Fibroblast of lung (primary cell): ENCODE results near the gene FNIP1. TPM values are rescaled to one million over a fixed set of nuclear protein-coding genes. Genes with fewer than 3 reads are reported as not detected.

Experiments
- DNase-seq, 2 donors: peaks; one replicate each; pipeline versions ENCODE4 v3.0.0 to v3.0.0-alpha.2; 2010; ENCODE audit warnings: low read depth in 2 of 2
- H2AFZ ChIP-seq: 2 replicates; pipeline ENCODE4 v1.5.1; 2012; ENCODE audit warnings: low read length, control low read depth, inconsistent platforms
- H3K27ac ChIP-seq: 2 replicates; pipeline ENCODE4 v1.5.1; 2011; ENCODE audit warnings: low read length, control low read depth; ENCODE audit not compliant: insufficient read depth
- H3K27me3 ChIP-seq: 2 replicates; pipeline ENCODE4 v1.5.1; 2011; ENCODE audit warnings: mild to moderate bottlenecking, low read length; ENCODE audit not compliant: control insufficient read depth, insufficient read depth
- H3K36me3 ChIP-seq: 2 replicates; pipeline ENCODE4 v1.5.1; 2011; ENCODE audit warnings: low read length; ENCODE audit not compliant: control insufficient read depth, insufficient read depth
- H3K4me1 ChIP-seq: 2 replicates; pipeline ENCODE4 v1.5.1; 2011; ENCODE audit warnings: low read length; ENCODE audit not compliant: control insufficient read depth, insufficient read depth; ENCODE audit errors: extremely low read depth
- H3K4me2 ChIP-seq: 2 replicates; pipeline ENCODE4 v1.5.1; 2011; ENCODE audit warnings: low read length, control low read depth; ENCODE audit not compliant: insufficient read depth; ENCODE audit errors: extremely low read depth
- H3K4me3 ChIP-seq, 4 experiments: fragments of 200-600 bp in 1 of 4; sonication (generic) in 1 of 4; replicated peaks in 1 of 4; 2 replicates each; pipeline ENCODE4 v1.5.1; 2011 to 2016; ENCODE audit warnings: low read length in 4 of 4, low read depth in 3 of 4, mild to moderate bottlenecking in 3 of 4, control low read depth in 2 of 4, inconsistent platforms in 1 of 4, mixed read lengths in 1 of 4; ENCODE audit not compliant: insufficient read depth in 1 of 4; ENCODE audit errors: control extremely low read depth in 1 of 4
- H3K79me2 ChIP-seq: 2 replicates; pipeline ENCODE4 v1.5.1; 2012; ENCODE audit warnings: mild to moderate bottlenecking, low read length, inconsistent platforms; ENCODE audit not compliant: control insufficient read depth, insufficient read depth
- H3K9ac ChIP-seq: 2 replicates; pipeline ENCODE4 v1.5.1; 2011; ENCODE audit warnings: mild to moderate bottlenecking, low read length, control low read depth; ENCODE audit not compliant: insufficient read depth
- H3K9me3 ChIP-seq: 2 replicates; pipeline ENCODE4 v1.5.1; 2012; ENCODE audit warnings: low read depth, low read length; ENCODE audit not compliant: control insufficient read depth, insufficient read depth
- H4K20me1 ChIP-seq: 2 replicates; pipeline ENCODE4 v1.5.1; 2011; ENCODE audit warnings: low read length; ENCODE audit not compliant: control insufficient read depth, insufficient read depth; ENCODE audit errors: extremely low read depth
- EZH2 ChIP-seq: IDR thresholded peaks from 2 replicates; pipeline ENCODE4 v1.5.1; 2012; ENCODE audit warnings: low read length, control low read depth, mild to moderate bottlenecking; ENCODE audit errors: missing control alignments
- polyA plus RNA-seq, 2 donors: library from polyadenylated mRNA; depleted of rRNA in 1 of 2; stranded (reverse) in 1 of 2; unstranded in 1 of 2; fragments of >200 nt; gene quantifications; 2 replicates each; pipeline ENCODE4 v1.2.1, GENCODE V29; 2011 to 2012; ENCODE audit warnings: missing spikeins in 1 of 2
- total RNA-seq: library from RNA; depleted of rRNA; stranded (reverse); fragments of >200 nt; gene quantifications from 2 replicates; pipeline ENCODE4 v1.2.1, GENCODE V29; 2014
- TF ChIP-seq, protein P1 (sequence below), 2 donors: IDR thresholded peaks in 1 of 2; conservative IDR thresholded peaks in 1 of 2; 1 replicate in 1 of 2; 2 replicates in 1 of 2; pipeline ENCODE4 v1.5.1; 2011 to 2012; ENCODE audit warnings: low read length in 2 of 2, control low read depth in 1 of 2, inconsistent platforms in 1 of 2, low read depth in 1 of 2, mild to moderate bottlenecking in 1 of 2

The FNIP1 gene
- total and polyA plus RNA-seq, 2 donors (not counting 1 experiment from before 2014, with no cell fraction given) = 36.4 to 97.8 TPM

DNA sequence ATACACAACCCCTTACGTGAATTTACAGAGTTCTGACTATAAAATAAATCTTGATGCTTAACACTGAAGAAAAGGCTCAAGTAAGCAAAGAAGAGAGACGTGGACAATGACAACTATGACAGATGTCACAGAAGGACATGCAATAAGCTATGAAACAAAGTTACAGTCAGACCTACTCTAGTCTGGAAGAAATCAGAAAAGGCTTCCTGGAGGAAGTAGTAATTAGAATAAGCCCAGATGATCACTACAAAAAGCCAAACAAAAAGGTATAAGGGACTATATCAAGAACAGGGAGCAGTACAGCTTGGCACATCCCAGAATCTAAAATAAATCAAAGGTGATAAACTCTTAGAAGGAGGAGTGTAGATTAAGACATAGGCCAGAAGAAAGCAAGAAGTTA is 6.3 kb downstream of the FNIP1 start:
- peaks cover 98% of the 10 kb centered on the region for H3K79me2 ChIP-seq
- H3K27ac ChIP-seq = no peak overlapping the region
- H3K4me2 ChIP-seq = no peak overlapping the region
- no peak for TF ChIP-seq EZH2
- TF ChIP-seq, protein P1, sequence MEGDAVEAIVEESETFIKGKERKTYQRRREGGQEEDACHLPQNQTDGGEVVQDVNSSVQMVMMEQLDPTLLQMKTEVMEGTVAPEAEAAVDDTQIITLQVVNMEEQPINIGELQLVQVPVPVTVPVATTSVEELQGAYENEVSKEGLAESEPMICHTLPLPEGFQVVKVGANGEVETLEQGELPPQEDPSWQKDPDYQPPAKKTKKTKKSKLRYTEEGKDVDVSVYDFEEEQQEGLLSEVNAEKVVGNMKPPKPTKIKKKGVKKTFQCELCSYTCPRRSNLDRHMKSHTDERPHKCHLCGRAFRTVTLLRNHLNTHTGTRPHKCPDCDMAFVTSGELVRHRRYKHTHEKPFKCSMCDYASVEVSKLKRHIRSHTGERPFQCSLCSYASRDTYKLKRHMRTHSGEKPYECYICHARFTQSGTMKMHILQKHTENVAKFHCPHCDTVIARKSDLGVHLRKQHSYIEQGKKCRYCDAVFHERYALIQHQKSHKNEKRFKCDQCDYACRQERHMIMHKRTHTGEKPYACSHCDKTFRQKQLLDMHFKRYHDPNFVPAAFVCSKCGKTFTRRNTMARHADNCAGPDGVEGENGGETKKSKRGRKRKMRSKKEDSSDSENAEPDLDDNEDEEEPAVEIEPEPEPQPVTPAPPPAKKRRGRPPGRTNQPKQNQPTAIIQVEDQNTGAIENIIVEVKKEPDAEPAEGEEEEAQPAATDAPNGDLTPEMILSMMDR (conservative IDR thresholded peaks at IDR 0.05 in 1 of 2, IDR thresholded peaks at IDR 0.05 in 1 of 2; ENCODE audit: low read depth in 1 of 2, low read length in 2 of 2) = no peak
- H3K27me3 ChIP-seq = no peaks in the 10 kb centered on the region
- peaks cover 2% of the 10 kb centered on the region for H3K4me1 ChIP-seq
- peaks cover 8% of the 10 kb centered on the region for H4K20me1 ChIP-seq
- no peaks in the 10 kb centered on the region for H3K36me3 ChIP-seq
- H3K9me3 ChIP-seq = no peaks in the 10 kb centered on the region
- H3K4me3 ChIP-seq = no peak overlapping the region
- no peak for DNase-seq
- no peak overlapping the region for H3K9ac ChIP-seq
- H2AFZ ChIP-seq = no peak overlapping the region

DNA sequence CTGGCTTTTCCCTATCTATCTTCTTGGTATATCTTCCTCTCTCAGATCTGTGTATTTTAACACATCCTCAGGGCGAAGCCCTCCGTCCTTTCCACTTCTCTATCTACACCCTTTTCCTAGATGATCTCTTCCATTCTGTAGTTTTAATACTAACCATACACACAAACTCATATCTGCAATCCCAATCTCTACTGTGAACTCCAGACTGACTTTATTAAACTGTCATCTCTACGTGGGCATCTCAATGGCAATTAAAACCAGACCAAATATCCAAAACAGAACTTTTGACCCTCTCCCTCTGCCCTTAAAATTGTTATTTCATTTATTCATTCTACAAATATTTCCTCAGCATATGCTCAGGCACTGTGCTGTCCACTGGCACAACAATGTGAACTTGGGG is 7.1 kb downstream of the FNIP1 start:
- Histone ChIP-seq H3K79me2 (peaks cover 96% of the 10 kb centered on the region), H3K27ac (no peak overlapping the region), H3K4me1 (peaks cover 2% of the 10 kb centered on the region), H2AFZ (no peak overlapping the region), H4K20me1 (peaks cover 4% of the 10 kb centered on the region), H3K36me3 (no peaks in the 10 kb centered on the region), H3K4me2 (no peak overlapping the region), H3K9me3 (no peaks in the 10 kb centered on the region), H3K4me3 (no peak overlapping the region), H3K9ac (no peak overlapping the region), H3K27me3 (no peaks in the 10 kb centered on the region)
- TF ChIP-seq EZH2 = no peak
- TF ChIP-seq, protein P1 (conservative IDR thresholded peaks at IDR 0.05 in 1 of 2, IDR thresholded peaks at IDR 0.05 in 1 of 2; ENCODE audit: low read depth in 1 of 2, low read length in 2 of 2) = no peak
- no peak for DNase-seq

DNA sequence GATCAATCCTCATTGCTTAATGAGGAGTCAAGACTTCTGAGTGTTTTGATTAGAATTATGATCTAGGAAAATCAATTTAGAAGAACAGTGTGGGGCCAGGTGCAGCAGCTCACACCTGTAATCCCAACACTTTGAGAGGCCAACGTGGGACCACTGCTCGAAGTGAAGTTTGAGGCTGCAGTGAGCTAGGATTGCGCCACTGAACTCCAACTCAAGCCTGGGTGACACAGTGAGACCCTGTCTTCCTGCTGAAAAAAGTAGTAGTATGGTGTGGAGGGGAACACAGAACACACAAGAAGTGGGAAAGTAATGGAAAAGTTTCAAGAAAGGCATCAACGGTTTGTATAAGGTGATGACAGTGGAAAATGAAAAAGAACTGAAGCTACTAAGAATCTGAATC is 9.1 kb downstream of the FNIP1 start:
- H3K4me3 ChIP-seq = no peak overlapping the region
- DNase-seq = no peak
- no peak overlapping the region for H3K27ac ChIP-seq
- no peaks in the 10 kb centered on the region for H3K9me3 ChIP-seq
- H3K9ac ChIP-seq = no peak overlapping the region
- no peaks in the 10 kb centered on the region for H3K27me3 ChIP-seq
- TF ChIP-seq EZH2 = no peak
- TF ChIP-seq, protein P1 (conservative IDR thresholded peaks at IDR 0.05 in 1 of 2, IDR thresholded peaks at IDR 0.05 in 1 of 2; ENCODE audit: low read depth in 1 of 2, low read length in 2 of 2) = no peak
- H4K20me1 ChIP-seq = peaks cover 5% of the 10 kb centered on the region
- H3K79me2 ChIP-seq = peaks cover 97% of the 10 kb centered on the region
- H3K4me2 ChIP-seq = no peak overlapping the region
- no peak overlapping the region for H2AFZ ChIP-seq
- H3K4me1 ChIP-seq = no peaks in the 10 kb centered on the region
- H3K36me3 ChIP-seq = no peaks in the 10 kb centered on the region
